Myocyte (in vitro differentiated cells): ENCODE data around the gene PPFIA2. TPM values are rescaled to one million over a fixed set of nuclear protein-coding genes. Genes with fewer than 3 reads are reported as not detected.
"Not testable (repeated sequence)": the region's sequence is repeated elsewhere in the genome, so short reads cannot be mapped to it uniquely, and the experiment has no call there.

ENCODE experiments used
- DNase-seq: peaks from one replicate; pipeline ENCODE4 v3.0.0-alpha.2; 2012; ENCODE audit warnings: low read depth
- total RNA-seq: library from RNA; depleted of rRNA; stranded (reverse); fragments of >200 nt; gene quantifications from 2 replicates; pipeline ENCODE4 v1.2.3, GENCODE V29; 2014

The PPFIA2 gene
- total RNA-seq, 1 donor from 2014 or later: not detected

DNA sequence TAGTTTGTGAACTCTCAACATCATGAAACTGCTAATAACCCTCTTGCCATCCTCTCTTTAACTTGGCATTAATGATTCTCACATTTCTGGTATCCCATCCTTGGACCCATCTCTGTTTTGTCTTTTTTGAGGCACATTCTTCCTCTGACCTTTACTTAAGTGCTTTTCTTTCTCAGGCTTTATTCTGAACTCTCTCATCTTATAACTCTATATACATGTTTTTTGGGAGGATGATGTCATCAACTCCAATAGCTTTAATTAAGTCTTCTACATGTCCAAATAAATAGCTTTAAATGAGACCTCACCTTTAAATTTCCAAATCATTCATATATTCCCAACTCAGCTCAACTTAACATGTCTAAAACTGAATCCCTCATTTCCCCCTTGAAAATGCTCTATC, 88.4 kb downstream of the PPFIA2 start:
- no peak for DNase-seq

- DNase-seq: peak; percentile 38
Measured at GRCh38 chr12:81668475-81668874, 90.7 kb downstream of the PPFIA2 start.

GRCh38 chr12:81659310-81659709, 99.8 kb downstream of the PPFIA2 start:
- not testable (repeated sequence) for DNase-seq

- DNase-seq: peak; percentile 29
Measured at GRCh38 chr12:81644503-81644902, 114.6 kb downstream of the PPFIA2 start.

DNA sequence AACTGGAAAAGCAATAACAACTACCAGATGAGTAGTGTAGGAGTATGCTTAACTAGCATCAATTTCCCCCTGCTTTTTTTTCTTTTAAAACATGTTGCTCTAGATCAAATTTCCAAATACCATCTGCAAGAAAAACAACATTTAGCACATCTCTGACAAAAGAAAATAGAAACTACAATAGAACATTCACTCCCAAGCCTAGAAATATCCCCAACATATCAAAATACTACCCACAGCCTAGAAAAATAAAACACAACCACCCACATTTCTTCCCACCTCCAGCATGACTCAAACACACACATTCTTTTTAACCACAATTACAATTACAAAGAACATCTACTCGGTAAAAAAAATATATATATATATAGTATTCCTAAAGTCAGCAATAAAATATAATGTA, 120.0 kb downstream of the PPFIA2 start:
- no peak for DNase-seq

GRCh38 chr12:81633127-81633526, 126.0 kb downstream of the PPFIA2 start:
- no peak for DNase-seq

- peak; percentile 51 for DNase-seq
Measured at GRCh38 chr12:81627336-81628189, 131.6 kb downstream of the PPFIA2 start.

GRCh38 chr12:81626406-81626805, 132.7 kb downstream of the PPFIA2 start:
- no peak for DNase-seq

DNA sequence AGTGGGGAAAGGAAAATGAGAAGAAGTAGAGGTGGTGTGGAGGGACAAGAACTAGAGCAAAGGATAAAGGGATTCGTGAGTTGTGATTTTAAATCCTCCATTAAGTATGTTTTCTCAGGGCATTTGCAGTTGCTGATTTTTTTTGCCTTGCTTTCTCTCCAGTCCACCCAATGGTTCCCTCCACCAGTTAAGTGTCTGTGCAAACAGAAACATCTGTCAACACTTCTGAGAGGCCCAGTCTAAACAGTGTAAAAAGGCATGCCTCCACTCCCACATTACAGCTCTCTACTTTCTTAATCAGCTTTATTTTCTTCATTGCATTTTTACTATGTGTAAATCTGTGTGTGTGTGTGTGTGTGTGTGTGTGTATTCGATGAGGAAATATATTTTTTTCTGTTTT, 141.2 kb downstream of the PPFIA2 start:
- no peak for DNase-seq

GRCh38 chr12:81615026-81615588, 144.0 kb downstream of the PPFIA2 start:
- DNase-seq: peak; percentile 21

GRCh38 chr12:81610955-81611889, 147.9 kb downstream of the PPFIA2 start:
- DNase-seq: no peak

GRCh38 chr12:81597928-81598604, 161.1 kb downstream of the PPFIA2 start:
- DNase-seq: no peak

GRCh38 chr12:81596558-81596957, 162.6 kb downstream of the PPFIA2 start:
- DNase-seq: no peak

GRCh38 chr12:81591256-81591655, 167.9 kb downstream of the PPFIA2 start:
- DNase-seq: no peak

- DNase-seq: not testable (repeated sequence)
Measured at GRCh38 chr12:81590703-81591102, 168.4 kb downstream of the PPFIA2 start.

- no peak for DNase-seq
Measured at GRCh38 chr12:81588235-81589008, 170.7 kb downstream of the PPFIA2 start.

DNA sequence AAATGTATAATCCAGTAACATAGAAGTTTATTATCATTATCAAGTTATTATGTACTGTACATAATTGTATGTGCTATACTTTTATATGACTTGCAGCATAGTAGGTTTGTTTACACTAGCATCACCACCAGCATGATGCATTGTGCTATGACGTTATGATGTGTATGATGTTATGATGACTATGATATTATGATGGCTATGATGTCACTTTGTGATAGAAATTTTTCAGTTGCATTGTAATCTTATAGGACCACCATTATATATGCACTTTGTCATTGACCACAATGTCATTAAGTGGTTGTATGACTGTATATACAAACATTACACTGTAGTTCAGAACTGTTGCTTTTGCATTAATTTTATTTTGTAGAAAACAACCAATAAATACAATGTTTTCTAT, 173.4 kb downstream of the PPFIA2 start:
- no peak for DNase-seq

- no peak for DNase-seq
Measured at GRCh38 chr12:81573228-81573627, 185.9 kb downstream of the PPFIA2 start.

DNA sequence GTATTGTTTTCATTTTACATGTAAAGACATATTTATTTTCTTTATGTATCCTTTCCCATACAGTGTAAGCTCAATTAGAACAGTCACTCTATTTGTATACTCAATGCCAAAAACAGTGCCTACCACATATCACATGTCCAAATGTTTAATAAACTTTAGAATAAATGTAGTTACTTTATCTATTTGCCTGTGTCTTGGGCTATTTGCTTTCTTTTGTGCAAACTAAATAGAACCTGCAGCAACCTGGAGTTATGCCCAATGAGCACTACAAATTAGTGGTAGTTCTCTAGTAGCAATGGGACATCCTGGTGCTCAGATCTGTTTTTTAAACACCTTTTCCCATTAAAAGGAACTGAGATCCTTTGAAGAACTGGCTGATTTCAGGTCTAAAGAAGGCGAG, 186.7 kb downstream of the PPFIA2 start:
- DNase-seq: no peak

- no peak for DNase-seq
Measured at GRCh38 chr12:81570234-81570633, 188.9 kb downstream of the PPFIA2 start.
